Stimulated activated CD4-positive, alpha-beta T cell treated with anti-CD3 and anti-CD28 coated beads, Interleukin-15, amount 100 ng/mL, for 48 hours (primary cell): ENCODE data around the gene CFAP99.

ENCODE experiments used
- DNase-seq, 2 donors: peaks; one replicate each; pipeline ENCODE4 v3.0.0-alpha.2; 2020; ENCODE audit warnings: low read depth in 2 of 2

Gene CFAP99

GRCh38 chr4:2501034-2501594, 82.4 kb downstream of the CFAP99 start:
- DNase-seq: no peak

- DNase-seq: no peak
Measured at GRCh38 chr4:2503809-2504208, 85.1 kb downstream of the CFAP99 start.

GRCh38 chr4:2507259-2507658, 88.5 kb downstream of the CFAP99 start:
- no peak for DNase-seq

DNA sequence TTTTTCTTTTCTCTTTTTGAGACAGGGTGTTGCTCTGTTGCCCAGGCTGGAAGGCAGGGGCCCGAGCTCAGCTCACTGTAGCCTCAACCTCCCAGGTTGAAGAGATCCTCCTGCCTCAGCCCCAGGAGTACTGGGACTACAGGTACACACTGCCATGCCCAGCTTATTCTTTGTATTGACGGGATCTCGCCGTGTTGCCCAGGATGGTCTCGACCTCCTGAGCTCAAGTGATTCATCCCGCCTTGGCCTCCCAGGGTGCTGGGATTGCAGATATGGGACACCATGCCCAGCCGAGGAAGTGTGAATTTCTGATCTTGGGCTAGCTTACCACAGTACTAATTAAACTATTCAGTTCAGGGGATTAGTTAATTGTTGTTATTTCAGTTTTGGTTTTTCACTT, 89.1 kb downstream of the CFAP99 start:
- no peak for DNase-seq

GRCh38 chr4:2510351-2511259, 91.8 kb downstream of the CFAP99 start:
- DNase-seq: no peak

GRCh38 chr4:2511645-2512131, 92.9 kb downstream of the CFAP99 start:
- DNase-seq: no peak
